NCI-H460 (cell line): ENCODE data around the gene SYTL1. TPM values are rescaled to one million over a fixed set of nuclear protein-coding genes. Genes with fewer than 3 reads are reported as not detected.

Experiments
- DNase-seq: peaks from one replicate; pipeline ENCODE4 v3.0.0-alpha.2; 2016; ENCODE audit warnings: low read depth; ENCODE audit errors: extremely low read depth
- total RNA-seq: library from RNA; depleted of rRNA; stranded (reverse); fragments of >200 nt; shearing (Covaris generic); gene quantifications from 2 replicates; pipeline ENCODE4 v1.2.3, GENCODE V29; 2014

Gene SYTL1
- total RNA-seq, 1 experiment from 2014 or later: 0.37 TPM

DNA sequence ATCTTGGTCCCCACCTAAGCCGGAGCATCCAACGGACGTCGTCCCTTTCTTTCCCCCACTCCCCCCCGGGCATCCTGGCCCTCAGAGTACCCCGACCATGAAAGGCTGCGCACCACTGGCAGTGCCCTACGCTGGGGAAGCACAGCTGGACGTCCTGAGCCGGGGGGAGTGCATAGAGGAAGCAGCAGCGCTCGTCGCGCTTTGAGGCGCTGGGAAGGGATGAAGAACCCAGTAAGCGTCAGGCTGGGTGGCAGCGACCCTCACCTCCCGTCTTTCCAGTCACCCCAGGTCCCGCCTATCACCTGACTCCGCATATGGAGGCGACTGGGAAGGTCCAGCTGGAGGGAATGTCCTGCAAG lies 19.2 kb downstream of the SYTL1 start:
- DNase-seq: no peak

DNA sequence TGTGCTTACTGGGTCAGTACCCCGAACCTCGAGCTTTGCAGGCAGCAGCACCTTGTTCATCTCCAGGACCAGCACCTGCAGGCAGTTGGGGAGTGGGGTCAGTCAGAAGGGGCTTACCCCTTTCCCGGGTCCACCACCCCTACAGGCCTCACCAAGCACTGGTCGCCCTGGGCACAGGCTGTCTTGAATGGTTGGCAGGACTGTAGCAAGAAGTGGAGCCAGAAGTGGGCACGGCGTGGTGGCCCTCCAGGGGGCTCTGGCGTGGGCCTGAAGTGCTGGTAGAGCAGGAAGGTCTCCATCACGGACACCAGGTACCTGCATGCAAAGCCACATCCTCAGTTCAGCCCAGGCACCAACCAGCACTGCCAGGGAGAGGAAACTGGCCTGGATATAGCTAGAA lies 19.7 kb downstream of the SYTL1 start:
- DNase-seq: no peak

DNA sequence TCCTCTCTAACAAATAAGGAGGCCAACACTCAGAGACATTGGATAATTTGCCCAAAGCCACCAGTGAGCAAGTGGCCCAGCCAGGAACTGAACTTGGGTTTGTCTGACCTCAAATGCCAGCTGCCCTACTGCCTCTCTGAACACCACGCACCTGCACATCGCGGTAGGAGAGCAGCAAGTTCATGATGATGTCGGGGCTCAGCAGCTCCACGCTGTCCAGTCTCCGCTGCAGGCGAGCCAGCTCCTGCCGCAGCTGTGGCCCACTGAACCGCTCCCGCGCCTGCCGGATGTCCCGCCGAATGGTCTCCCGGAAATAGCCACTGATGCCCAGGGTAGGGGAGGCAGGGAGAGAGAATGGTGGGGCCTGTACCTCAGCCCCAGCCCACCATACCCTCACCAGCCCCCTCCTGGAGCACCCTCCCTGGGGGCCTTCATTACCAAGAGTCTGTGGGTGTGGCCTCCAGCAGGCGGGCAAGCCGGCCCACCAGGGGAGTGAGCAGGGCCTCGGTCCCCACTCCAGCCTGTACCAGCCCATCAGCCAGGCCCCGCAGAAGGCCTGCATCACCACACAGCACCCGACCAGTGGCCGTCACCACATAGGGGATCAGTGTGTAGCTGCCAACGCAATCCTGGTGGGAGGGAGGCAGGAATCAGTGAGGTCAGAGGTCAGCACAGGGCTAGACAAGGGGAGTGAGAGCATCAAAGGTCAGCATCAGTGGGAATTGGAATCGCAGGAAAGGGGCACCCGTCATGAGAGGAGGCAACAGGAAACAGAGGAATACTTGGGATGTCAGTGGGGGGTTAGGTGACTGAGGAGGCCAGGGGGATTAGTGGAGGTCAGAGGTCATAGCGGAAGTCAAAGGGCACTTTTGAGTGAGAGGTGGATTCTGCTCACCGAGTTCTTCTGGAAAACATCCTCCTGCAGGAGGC lies 22.2 kb downstream of the SYTL1 start:
- no peak for DNase-seq

DNA sequence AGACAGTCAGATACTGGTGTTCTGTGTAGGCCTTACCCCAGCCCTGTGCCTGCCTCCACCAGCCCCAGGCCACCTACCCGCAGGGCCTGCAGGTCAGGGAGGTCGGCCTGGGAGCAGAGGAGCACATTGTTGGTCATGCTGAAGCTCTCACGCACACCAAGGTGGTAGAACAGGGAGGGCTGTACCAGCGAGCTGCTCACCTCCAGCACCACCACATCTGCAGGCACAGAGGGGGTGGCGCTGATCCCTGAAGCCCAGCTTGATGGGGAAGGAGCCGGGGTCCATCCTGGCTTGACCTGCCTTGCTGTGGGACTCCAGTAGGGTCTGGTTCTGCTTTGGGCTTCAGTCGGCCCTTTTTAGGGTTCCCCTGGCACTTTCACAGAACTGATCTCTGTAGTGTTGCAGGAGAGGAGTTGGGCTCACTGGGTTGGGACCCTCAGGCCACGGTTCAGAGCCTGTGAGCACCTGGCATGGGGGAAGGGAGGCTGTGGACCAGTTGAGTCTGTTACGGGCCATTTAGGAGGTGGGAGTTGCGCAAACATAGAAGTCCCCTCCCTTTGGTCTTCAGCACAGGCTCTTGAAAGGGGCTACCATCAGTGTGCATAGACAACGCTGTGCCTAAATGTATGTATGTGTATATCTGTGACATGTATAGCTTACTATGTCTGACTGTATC lies 23.0 kb downstream of the SYTL1 start:
- no peak for DNase-seq

DNA sequence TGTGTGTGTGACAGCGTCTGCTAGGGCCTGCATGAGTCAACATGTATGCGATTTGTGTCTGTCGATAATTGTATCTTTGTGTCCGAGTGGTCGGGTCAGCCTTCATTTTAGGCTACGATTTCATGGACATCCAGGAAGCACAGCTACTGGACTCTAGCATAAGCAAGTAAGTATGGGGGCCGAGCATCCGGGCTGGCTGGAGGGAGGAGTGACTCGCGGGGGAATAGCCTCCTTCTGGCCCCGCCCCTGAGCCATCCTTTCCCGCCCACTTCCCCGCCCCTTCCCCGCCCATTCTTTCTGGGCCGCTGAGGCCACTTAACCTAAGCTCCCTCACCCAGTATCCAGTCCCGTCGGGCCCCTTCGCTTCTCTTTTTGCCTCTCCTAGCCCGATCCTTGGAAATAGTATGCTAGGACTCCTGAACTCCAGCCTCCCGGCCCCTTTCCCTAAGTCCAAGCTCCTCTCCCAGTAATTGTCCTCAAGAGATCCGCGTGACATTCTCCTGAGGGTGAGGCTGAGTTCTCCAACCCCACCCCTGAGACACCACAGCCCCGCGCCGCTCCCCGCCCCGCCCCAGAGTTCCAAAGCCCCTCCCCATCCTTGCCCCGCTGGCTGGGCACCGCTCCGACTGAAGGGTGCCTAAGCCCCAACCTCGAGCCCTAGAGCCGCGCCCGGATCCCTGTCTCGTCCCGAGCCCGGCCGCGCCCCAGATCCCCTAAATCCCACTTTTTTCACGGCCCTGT lies 23.7 kb downstream of the SYTL1 start:
- DNase-seq: peak; percentile 81

DNA sequence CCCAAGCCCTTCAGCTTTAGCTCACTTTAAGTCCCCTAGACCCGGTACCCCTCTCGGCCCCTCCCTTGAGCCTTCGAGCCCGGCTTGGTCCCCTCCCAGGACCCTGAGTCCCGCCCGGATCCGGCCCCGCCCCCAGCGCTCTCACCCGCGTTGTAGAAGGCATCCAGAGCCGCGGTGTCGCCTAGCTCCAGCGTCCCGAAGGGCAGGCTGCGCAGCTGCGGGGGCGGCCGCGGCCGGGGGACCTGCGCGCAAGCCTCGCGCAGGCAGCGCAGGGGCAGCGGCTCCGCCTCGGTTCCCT lies 24.2 kb downstream of the SYTL1 start:
- peak; percentile 59 for DNase-seq

DNA sequence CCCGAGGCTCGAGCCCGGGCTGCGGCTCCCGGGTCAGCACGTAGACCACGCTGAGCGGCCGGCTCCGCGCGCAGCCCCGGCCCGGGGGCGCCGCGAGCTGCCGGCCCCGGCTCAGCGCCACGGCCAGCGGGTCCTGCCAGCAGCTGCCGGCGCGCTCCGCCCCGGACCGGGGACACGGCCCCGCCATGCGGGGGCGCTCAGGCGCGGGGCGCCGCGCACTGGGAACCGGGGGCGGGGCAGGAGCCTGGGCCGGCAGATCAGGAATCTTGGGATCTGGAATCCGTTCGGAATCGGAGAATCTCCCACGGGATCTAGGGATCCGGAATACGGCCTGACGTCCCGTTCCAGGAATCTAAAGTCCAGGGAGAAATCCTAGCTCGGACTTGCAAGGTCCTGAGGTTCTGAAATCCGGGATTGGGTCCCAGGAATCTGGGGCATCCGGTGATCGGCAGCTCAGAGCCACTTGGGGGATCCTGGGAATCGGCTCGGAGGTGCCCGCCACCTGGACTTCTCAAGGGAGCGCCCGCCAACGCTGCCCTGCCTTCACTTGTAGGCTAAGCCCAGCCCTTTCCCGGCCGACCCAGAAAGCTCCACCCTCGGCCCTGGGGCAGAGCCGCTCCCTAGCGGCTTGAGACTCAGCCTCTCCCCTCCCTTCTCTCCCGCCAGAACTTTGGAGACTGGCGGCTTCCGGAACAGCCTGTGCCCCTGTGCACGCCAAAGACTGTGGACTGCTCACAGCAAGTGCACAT lies 24.8 kb downstream of the SYTL1 start, which contains the start of gene MAP3K6:
Gene MAP3K6 (minus strand): TSS at position 551 of the 749 bp plus-strand sequence. CDS start 364 bp downstream, at position 187.
- DNase-seq: peak; percentile 45

DNA sequence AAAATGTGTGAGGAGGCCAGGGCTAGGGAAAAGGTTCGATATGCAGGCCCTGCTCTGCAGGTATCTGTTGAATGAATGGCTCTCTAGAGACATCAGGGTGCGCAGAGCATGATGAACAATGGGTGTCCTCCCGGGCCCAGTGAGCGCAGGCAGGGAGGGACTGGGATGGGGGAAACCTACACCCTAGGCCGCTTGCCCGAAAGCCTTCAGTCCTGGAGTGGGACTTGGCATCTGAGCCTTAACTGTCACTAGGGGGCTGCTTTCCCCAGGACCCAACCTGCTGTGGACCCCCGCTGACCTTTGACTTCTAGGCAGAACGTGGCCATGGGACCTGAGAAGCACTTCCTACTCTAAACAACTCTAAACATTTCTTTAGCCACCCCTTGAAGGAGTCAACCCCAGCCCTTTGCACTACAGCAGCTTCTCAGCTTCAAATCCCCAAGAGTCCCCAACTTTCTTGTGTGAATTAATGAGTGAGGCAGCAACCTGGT lies 25.4 kb downstream of the SYTL1 start:
- no peak for DNase-seq

DNA sequence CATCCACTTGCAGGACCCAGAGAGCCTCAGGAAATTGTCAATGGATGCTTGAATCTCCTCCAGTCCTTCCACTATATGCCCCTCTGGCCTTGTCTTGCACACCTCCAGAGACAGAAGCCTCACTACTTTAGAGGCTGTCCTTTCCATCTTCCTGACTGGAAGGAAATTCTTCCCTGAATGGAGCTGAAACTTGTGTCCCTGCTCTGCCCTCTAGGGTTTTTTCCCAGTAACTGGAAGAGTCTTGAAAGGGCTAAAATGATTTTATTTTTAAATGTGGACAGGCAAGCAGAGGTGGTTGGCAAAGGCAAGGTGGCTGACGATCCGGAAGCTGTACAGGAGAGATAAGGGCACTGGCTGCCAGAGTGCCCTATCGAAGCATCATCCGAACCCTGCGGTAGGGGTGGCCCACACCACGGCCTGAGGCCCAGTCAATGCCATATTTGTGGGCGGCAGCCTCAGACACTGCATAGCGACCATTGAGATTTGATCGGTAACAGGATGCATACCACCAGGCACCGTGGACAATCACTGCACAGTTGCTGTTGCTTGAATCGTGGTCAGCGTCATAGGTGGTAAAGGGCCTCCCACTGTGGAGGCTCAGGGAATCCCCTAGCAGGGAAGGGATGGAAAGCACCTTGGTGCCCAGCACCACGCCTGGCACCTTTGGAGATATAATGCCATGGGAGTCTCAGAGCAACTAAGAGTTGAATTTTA lies 27.2 kb downstream of the SYTL1 start:
- no peak for DNase-seq

DNA sequence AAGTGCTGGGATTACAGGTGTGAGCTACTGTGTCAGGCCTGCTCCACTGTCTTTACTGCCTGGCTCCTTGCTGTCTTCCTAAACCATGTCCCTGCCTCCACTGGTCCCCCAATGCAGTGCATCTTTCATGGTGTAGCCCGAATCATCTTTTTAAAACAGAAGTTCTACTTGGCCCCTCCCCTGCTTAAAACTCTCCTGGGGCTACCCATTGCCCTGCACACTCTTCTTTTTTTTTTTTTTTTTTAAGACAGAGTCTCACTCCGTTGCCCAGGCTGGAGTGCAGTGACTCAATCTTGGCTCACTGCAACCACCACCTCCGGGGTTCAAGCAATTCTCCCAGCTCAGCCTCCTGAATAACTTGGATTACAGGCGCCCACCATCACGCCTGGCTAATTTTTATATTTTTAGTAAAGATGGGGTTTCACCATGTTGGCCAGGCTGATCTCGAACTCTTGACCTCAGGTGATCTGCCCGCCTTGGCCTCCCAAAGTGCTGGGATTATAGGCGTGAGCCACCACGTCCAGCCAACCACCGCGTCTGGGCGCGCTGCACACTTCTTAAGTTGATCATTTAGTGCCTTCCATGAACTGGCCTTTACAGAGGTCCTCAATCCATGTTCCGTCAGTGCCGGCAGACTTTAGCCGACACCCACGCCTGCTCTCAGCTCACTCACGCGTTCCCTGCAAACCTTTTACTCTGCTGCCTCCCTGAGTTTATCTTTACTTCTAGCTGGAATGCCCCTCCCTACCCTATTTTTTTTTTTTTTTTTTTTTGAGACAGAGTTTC lies 30.4 kb downstream of the SYTL1 start:
- DNase-seq: no peak

DNA sequence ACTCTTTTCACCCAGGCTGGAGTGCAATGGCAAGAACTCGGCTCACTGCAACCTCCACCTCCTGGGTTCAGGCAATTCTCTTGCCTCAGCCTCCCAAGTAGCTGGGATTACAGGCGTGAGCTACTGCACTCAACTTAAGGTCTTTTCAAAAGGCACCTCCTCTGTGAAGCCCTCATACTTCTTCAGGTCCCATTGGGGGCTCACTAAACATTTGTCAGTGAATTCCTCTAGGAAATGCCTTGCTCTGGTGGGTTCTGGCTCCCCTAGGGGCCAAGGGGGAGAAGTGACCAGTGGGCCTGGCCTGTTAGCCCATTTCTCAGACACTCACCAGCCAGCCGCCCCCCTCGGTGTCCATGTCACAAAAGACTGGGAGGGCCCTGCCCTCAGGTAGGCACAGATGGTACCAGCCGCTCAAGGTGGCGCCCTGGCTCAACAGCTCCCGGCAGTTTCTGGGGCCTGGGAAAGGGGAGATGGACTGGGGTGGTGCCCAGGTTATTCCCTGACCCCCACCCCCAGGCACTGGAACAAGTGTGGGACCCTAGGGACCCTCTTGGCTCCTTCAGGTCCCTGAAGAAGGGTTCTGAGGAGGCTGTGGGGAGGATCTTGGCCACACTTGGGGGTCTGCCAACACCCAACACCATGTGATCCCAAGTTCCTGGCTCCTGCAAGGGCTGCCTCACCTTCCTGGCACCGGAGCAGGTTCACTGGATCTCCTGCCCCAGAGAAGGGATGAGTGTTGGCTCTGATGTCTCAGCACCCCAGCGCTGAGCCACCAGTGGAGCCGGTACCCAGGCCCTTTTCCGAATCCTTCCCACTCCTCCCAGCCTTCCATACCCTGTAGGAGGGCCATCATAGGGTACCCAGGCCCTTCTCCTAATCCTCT lies 31.2 kb downstream of the SYTL1 start:
- DNase-seq: no peak

DNA sequence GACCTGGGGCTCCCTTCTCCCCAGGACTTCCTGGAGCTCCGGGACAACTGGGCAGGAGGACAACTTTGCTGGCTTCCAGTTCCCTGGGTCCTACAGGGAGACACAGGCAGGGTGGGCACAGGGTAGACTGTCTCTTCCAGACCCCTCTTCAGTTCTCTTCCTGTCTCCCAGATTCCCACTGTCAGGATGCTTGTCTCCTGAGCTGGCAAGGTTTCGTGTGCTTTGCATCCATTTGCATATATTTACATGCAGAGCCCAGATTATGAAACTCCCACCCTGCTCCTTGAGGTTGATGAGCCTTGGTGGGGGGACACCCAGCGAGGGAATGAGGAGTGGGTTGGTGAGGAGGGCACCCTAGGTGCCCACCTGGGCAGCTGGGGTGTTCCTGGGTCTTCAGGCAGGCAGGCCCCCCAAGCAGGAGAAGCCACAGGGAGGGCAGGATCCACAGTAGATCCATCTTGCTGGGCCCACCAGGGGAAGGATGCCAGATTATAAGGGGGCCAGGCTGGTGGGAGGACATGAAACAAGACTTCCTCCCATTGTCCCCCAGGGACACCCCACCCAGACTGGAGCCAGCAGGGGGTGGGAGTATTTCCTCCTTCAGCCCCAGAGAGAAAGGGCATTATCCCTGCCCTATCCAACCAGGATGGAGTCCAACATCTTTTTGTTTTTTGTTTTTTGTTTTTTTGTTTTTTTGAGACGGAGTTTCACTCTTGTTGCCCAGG lies 32.7 kb downstream of the SYTL1 start, which contains the start of gene FCN3:
Gene FCN3 (minus strand): TSS at position 463 of the 725 bp plus-strand sequence. CDS start 6 bp downstream, at position 457.
- no peak for DNase-seq

DNA sequence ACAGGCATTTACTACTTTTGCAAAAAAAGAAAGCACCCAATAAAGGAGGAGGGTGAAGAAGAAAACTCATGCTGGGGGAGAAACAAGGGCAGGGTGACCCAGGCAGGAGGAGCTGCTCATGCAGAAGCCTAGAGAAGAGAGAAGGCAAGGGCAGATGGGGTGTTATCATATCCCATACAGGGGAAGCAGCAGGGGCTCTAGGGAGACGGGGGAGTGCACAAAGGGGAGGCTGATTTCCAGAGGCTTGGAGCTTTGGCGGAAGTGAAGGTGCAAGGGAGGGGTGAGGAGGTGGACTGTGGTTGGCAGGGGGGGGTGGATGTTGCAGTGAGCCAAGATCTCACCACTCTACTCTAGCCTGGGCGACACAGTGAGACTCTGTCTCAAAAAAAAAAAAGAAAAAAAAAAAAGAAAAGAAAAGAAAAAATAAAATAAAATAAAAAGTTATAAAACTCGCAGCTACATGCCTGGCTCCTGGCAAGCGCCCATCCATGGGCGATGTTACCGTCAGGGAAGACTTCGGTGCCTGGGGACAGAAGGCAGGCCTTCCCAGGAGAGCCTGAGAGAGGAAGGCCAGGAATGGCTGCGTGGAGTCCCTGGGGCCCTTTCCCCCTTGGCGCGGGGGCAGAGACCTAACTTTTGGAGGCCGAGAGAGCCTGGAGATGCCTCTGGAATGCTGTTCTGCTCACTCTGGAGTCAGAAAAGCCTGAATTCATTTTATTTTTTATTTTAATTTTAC lies 36.1 kb downstream of the SYTL1 start:
- no peak for DNase-seq

DNA sequence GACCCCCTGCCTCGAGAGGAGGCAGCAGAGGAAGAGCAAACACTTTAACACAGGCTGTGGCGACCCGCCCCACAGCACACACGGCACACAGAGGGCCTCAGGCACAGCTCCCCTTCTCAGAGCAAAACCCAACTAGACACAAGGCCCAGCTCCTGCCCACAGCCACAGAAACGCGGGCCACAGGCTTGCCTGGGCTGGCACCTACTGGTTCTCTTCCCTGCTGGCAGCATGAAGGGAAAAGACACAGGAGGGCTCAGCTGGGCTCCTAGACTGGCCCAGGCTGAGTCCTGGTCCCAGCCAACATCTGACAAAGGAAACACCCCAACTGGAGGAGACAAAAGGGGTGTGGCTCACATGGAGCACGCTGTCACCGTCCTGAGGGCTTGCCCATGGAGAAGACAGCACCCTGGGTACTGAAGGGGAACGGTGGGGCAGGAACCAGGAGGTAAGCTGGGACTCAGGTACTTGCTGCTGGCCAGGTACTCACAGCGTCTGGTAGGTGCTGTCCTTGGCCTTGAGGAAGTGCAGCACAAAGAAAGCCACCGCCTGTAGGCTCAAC lies 37.8 kb downstream of the SYTL1 start:
- DNase-seq: no peak

DNA sequence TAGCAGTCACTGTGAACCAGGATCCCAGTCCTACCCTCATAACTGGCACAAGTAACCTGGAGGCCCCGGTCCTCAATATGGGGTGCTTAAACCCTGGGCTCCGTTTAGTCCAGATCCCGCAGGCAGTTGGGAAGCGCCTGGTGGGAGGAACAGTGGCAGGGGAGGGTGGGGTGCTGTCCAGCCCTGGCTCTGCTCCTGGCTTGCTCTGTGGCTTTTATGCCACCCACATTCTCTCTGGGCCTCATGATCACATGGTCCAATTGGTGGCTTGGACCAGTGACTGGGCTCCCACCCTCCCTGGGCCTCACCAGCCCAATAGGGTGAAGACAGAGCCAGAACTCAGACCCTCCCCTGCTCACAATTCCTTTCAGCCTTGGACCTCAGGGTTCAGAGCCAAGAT lies 38.4 kb downstream of the SYTL1 start:
- no peak for DNase-seq
